Endothelial cell of umbilical vein (primary cell): ENCODE data around the gene AKAP5. TPM values are rescaled to one million over a fixed set of nuclear protein-coding genes. Genes with fewer than 3 reads are reported as not detected.

Source experiments
- BruUV-seq: library from RNA; stranded (reverse); fragments of 400-500 nt; replicated peaks from 2 replicates; lab custom pipeline; 2021; lab: Mats Ljungman, UMichigan
- CTCF ChIA-PET: fragments of 300-600, 350-600 bp; sonication (Branson Sonifier 250); formaldehyde crosslinking; loops from one replicate; lab custom pipeline; 2021; ENCODE audit warnings: antibody characterized with exemption, inconsistent platforms; lab: Charles Lee
- POLR2A ChIA-PET: fragments of 300-600, 350-600 bp; sonication (Branson Sonifier 250); formaldehyde crosslinking; loops from one replicate; lab custom pipeline; 2021; ENCODE audit warnings: antibody characterized with exemption, inconsistent platforms; lab: Charles Lee
- DNase-seq: peaks from one replicate; pipeline ENCODE4 v3.0.0-alpha.2; 2011; ENCODE audit warnings: low read depth, low spot score
- FAIRE-seq: peaks from 2 replicates; lab custom pipeline; 2011; peaks lifted over from hg19 to GRCh38; lab: Jason Lieb, UNC
- H2AFZ ChIP-seq: 2 replicates; pipeline ENCODE4 v1.6.0; 2012; ENCODE audit warnings: low read depth, low read length, control low read depth, inconsistent platforms
- H3K27ac ChIP-seq: 2 replicates; pipeline ENCODE4 v1.5.1; 2011; ENCODE audit warnings: low read depth, mild to moderate bottlenecking, control low read depth, low read length, moderate library complexity; ENCODE audit not compliant: insufficient read depth
- H3K27me3 ChIP-seq, 2 experiments: 2 replicates each; pipeline versions ENCODE4 v1.6.0 to v1.6.1; 2011; ENCODE audit warnings: low read length in 2 of 2, mixed read lengths in 1 of 2; ENCODE audit not compliant: control insufficient read depth in 2 of 2, insufficient read depth in 2 of 2
- H3K36me3 ChIP-seq, 2 experiments: 2 replicates in 1 of 2; 3 replicates in 1 of 2; pipeline ENCODE4 v1.5.1; 2011; ENCODE audit warnings: low read length in 2 of 2, mild to moderate bottlenecking in 1 of 2, moderate library complexity in 1 of 2; ENCODE audit not compliant: control insufficient read depth in 2 of 2, insufficient read depth in 2 of 2; ENCODE audit errors: extremely low read depth in 1 of 2
- H3K4me1 ChIP-seq: 3 replicates; pipeline ENCODE4 v1.5.1; 2011; ENCODE audit warnings: mild to moderate bottlenecking, low read length; ENCODE audit not compliant: control insufficient read depth, insufficient read depth; ENCODE audit errors: extremely low read depth
- H3K4me2 ChIP-seq: 2 replicates; pipeline ENCODE4 v1.6.1; 2011; ENCODE audit warnings: low read length, control low read depth, mixed read lengths; ENCODE audit not compliant: insufficient read depth
- H3K4me3 ChIP-seq, 3 experiments: fragments of 200-600 bp in 1 of 3; sonication (generic), shearing (Covaris generic) in 1 of 3; replicated peaks in 1 of 3; 2 replicates each; pipeline ENCODE4 v1.5.1; 2011 to 2016; ENCODE audit warnings: control low read depth in 3 of 3, low read length in 3 of 3, mild to moderate bottlenecking in 2 of 3, inconsistent platforms in 1 of 3, low read depth in 1 of 3, moderate library complexity in 1 of 3; ENCODE audit not compliant: insufficient read depth in 1 of 3
- H3K79me2 ChIP-seq: 2 replicates; pipeline ENCODE4 v1.6.0; 2012; ENCODE audit warnings: low read length, inconsistent platforms; ENCODE audit not compliant: control insufficient read depth, insufficient read depth
- H3K9ac ChIP-seq: replicated peaks from 2 replicates; pipeline ENCODE3; 2011; ENCODE audit warnings: low read length, control low read depth; ENCODE audit not compliant: insufficient read depth; ENCODE audit errors: extremely low read depth
- H3K9me1 ChIP-seq: replicated peaks from 3 replicates; pipeline ENCODE4 v1.6.0; 2011; ENCODE audit warnings: mild to moderate bottlenecking, low read length; ENCODE audit not compliant: control insufficient read depth, insufficient read depth; ENCODE audit errors: extremely low read depth
- H3K9me3 ChIP-seq: replicated peaks from 2 replicates; pipeline ENCODE4 v1.5.1; 2012; ENCODE audit warnings: low read length, inconsistent platforms; ENCODE audit not compliant: control insufficient read depth, insufficient read depth
- H4K20me1 ChIP-seq: replicated peaks from 2 replicates; pipeline ENCODE3; 2011; ENCODE audit warnings: mild to moderate bottlenecking, low read length; ENCODE audit not compliant: control insufficient read depth, insufficient read depth; ENCODE audit errors: extremely low read depth
- EZH2 ChIP-seq: IDR thresholded peaks from 2 replicates; pipeline ENCODE4 v1.6.1; 2012; ENCODE audit warnings: borderline replicate concordance, low read depth, mild to moderate bottlenecking, moderate library complexity, low read length, inconsistent platforms; ENCODE audit not compliant: severe bottlenecking
- FOS ChIP-seq: IDR thresholded peaks from 2 replicates; pipeline ENCODE4 v1.6.1; 2011; ENCODE audit warnings: mild to moderate bottlenecking, low read length, moderate library complexity, borderline replicate concordance; ENCODE audit not compliant: insufficient read depth
- GATA2 ChIP-seq: IDR thresholded peaks from 2 replicates; pipeline ENCODE4 v1.7.0; 2011; ENCODE audit warnings: low read depth, mild to moderate bottlenecking, moderate library complexity, mixed read lengths, low read length; ENCODE audit not compliant: insufficient read length, insufficient read depth
- JUN ChIP-seq: IDR thresholded peaks from 2 replicates; pipeline ENCODE4 v1.6.1; 2011; ENCODE audit warnings: borderline replicate concordance, low read depth; ENCODE audit not compliant: insufficient read length, insufficient read depth
- MAX ChIP-seq: IDR thresholded peaks from 2 replicates; pipeline ENCODE4 v1.6.1; 2011; ENCODE audit not compliant: insufficient read depth, insufficient read length
- MYC ChIP-seq: IDR thresholded peaks from one replicate; pipeline ENCODE4 v1.6.1; 2011; ENCODE audit warnings: mild to moderate bottlenecking, low read depth, low read length
- POLR2A ChIP-seq: IDR thresholded peaks from 2 replicates; pipeline ENCODE4 v1.6.1; 2012; ENCODE audit warnings: low read depth, mild to moderate bottlenecking, control low read depth, low read length
- POLR2AphosphoS5 ChIP-seq: IDR thresholded peaks from 2 replicates; pipeline ENCODE4 v1.6.1; 2012; ENCODE audit warnings: low read depth, mild to moderate bottlenecking, control low read depth, low read length, moderate library complexity; ENCODE audit not compliant: insufficient read depth
- dilution Hi-C: fragments of 300-500 bp; cut with MboI; formaldehyde crosslinking; loops from one replicate; pipeline ENCODE4 v1.15.0; 2019; ENCODE audit warnings: low sequenced_read_pairs; ENCODE audit not compliant: extremely low pct_ligation_motif_present
- intact Hi-C: fragments of 100-400 bp; cut with micrococcal nuclease; formaldehyde crosslinking; loops from one replicate; pipeline ENCODE4 v1.10.0; 2022
- polyA plus RNA-seq, 4 experiments: library from polyadenylated mRNA; depleted of rRNA in 3 of 4; stranded (reverse) in 3 of 4; unstranded in 1 of 4; fragments of >200 nt; gene quantifications; 2 replicates each; pipeline versions ENCODE4 v1.2.1 to v1.2.3, GENCODE V29; 2011 to 2012; ENCODE audit warnings: missing spikeins in 1 of 4
- total RNA-seq: library from RNA; stranded (reverse); gene quantifications from 2 replicates; pipeline ENCODE4 v1.2.3, GENCODE V29; 2021
- TF ChIP-seq, protein P1 (sequence below), 2 donors: IDR thresholded peaks; 1 replicate in 1 of 2; 2 replicates in 1 of 2; pipeline ENCODE4 v1.5.1; 2011; ENCODE audit warnings: low read length in 2 of 2, mild to moderate bottlenecking in 2 of 2, moderate library complexity in 2 of 2, control low read depth in 1 of 2, inconsistent platforms in 1 of 2, low read depth in 1 of 2; ENCODE audit not compliant: insufficient read depth in 1 of 2; ENCODE audit errors: extremely low read depth in 1 of 2

AKAP5 gene
- total and polyA plus RNA-seq, 2 donors (not counting 3 experiments of a cell fraction or from before 2014, with no cell fraction given), result 0.10 to 0.75 TPM

- no peaks in the 10 kb centered on the region for H4K20me1 ChIP-seq
- H3K27ac ChIP-seq, result no peak overlapping the region
- H3K4me2 ChIP-seq, result peak overlapping the region; percentile 97
- no peak for DNase-seq
- H3K4me3 ChIP-seq, result peak overlapping the region; percentile 70 to 79 (median 76)
- BruUV-seq, result no TSS peak
- no peaks in the 10 kb centered on the region for H3K27me3 ChIP-seq
- ChIA-PET POLR2A (no interaction called here), CTCF (interaction anchor here (0.7 to 4.0 kb wide), 4 partner anchors 10 to 121 kb away, joined by 3 to 32 read pairs (median 8); no protein-coding TSS in a partner anchor)
- intact Hi-C loops, result no loop called here
- no peaks in the 10 kb centered on the region for H3K9me3 ChIP-seq
- H3K4me1 ChIP-seq, result peaks cover 14% of the 10 kb centered on the region
- peak overlapping the region; percentile 80 for H2AFZ ChIP-seq
- H3K79me2 ChIP-seq, result no peaks in the 10 kb centered on the region
- no peak for TF ChIP-seq JUN
- TF ChIP-seq, protein P1, sequence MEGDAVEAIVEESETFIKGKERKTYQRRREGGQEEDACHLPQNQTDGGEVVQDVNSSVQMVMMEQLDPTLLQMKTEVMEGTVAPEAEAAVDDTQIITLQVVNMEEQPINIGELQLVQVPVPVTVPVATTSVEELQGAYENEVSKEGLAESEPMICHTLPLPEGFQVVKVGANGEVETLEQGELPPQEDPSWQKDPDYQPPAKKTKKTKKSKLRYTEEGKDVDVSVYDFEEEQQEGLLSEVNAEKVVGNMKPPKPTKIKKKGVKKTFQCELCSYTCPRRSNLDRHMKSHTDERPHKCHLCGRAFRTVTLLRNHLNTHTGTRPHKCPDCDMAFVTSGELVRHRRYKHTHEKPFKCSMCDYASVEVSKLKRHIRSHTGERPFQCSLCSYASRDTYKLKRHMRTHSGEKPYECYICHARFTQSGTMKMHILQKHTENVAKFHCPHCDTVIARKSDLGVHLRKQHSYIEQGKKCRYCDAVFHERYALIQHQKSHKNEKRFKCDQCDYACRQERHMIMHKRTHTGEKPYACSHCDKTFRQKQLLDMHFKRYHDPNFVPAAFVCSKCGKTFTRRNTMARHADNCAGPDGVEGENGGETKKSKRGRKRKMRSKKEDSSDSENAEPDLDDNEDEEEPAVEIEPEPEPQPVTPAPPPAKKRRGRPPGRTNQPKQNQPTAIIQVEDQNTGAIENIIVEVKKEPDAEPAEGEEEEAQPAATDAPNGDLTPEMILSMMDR (IDR thresholded peaks at IDR 0.05; ENCODE audit: extremely low read depth in 1 of 2, insufficient read depth in 1 of 2, low read depth in 1 of 2, low read length in 2 of 2), result no peak
- no peak for TF ChIP-seq POLR2AphosphoS5
- TF ChIP-seq GATA2, result no peak
- TF ChIP-seq MYC, result no peak
- no peak for TF ChIP-seq EZH2
- TF ChIP-seq POLR2A, result no peak
- no peak for TF ChIP-seq FOS
- no peak for TF ChIP-seq MAX
- no peak for FAIRE-seq
- dilution Hi-C loops, result no loop called here
- peak overlapping the region; percentile 51 for H3K9ac ChIP-seq
- H3K9me1 ChIP-seq, result no peaks in the 10 kb centered on the region
- no peaks in the 10 kb centered on the region for H3K36me3 ChIP-seq
Measured at GRCh38 chr14:64464651-64465050, 648 bp upstream of the AKAP5 start.
